ENCODE results near the gene UNKL. TPM values are rescaled to one million over a fixed set of nuclear protein-coding genes. Genes with fewer than 3 reads are reported as not detected.

The UNKL gene
- total RNA-seq, 3 donors from 2014 or later (not counting 1 experiment from before 2014, with no cell fraction given): 114 to 130 (median 127) TPM

GRCh38 chr16:1429631-1430030 is 15.1 kb upstream of the UNKL start:
- Histone ChIP-seq H3K9me3 (ENCODE audit: control insufficient read depth, insufficient read depth, low read length) (no peaks in the 10 kb centered on the region), H3K36me3 (ENCODE audit: control insufficient read depth, insufficient read depth, low read length) (no peaks in the 10 kb centered on the region), H3K4me1 (ENCODE audit: control insufficient read depth, insufficient read depth, low read length) (peaks cover 41% of the 10 kb centered on the region), H3K4me3 (ENCODE audit: low read length) (no peak overlapping the region), H3K27me3 (ENCODE audit: control insufficient read depth, insufficient read depth, low read length) (no peaks in the 10 kb centered on the region), H3K27ac (ENCODE audit: low read length) (no peak overlapping the region)
- Mint-ChIP-seq H3K4me1 (peaks cover 0 to 7% of the 10 kb centered on the region in 2 donors), H3K27me3 (ENCODE audit: low read depth in 2 of 2) (no peaks in the 10 kb centered on the region), H3K4me3 (no peak overlapping the region), H3K9me3 (no peaks in the 10 kb centered on the region), H3K36me3 (no peaks in the 10 kb centered on the region), H3K27ac (peak overlapping the region in 1 of 2 donors; percentile 59)
- DNase-seq (no peak), ATAC-seq (no peak)
- WGBS (ENCODE audit: insufficient coverage): 93% methylated on average over 13 of the region's 13 CpGs
- intact Hi-C loops (cut with micrococcal nuclease): no loop called here
- TF ChIP-seq CTCF (IDR thresholded peaks at IDR 0.05): no peak

GRCh38 chr16:1429012-1429411 is 14.5 kb upstream of the UNKL start:
- no peak for TF ChIP-seq CTCF (IDR thresholded peaks at IDR 0.05)
- no peaks in the 10 kb centered on the region for H3K9me3 ChIP-seq (ENCODE audit: control insufficient read depth, insufficient read depth, low read length)
- Mint-ChIP-seq H3K27me3 (ENCODE audit: low read depth in 2 of 2) (no peaks in the 10 kb centered on the region), H3K9me3 (no peaks in the 10 kb centered on the region), H3K4me3 (no peak overlapping the region), H3K27ac (no peak overlapping the region), H3K4me1 (peaks cover 0 to 7% of the 10 kb centered on the region in 2 donors), H3K36me3 (no peaks in the 10 kb centered on the region)
- WGBS (ENCODE audit: insufficient coverage): 83% methylated on average over 11 of the region's 11 CpGs
- no peaks in the 10 kb centered on the region for H3K27me3 ChIP-seq (ENCODE audit: control insufficient read depth, insufficient read depth, low read length)
- peaks cover 40% of the 10 kb centered on the region for H3K4me1 ChIP-seq (ENCODE audit: control insufficient read depth, insufficient read depth, low read length)
- H3K36me3 ChIP-seq (ENCODE audit: control insufficient read depth, insufficient read depth, low read length): no peaks in the 10 kb centered on the region
- intact Hi-C loops (cut with micrococcal nuclease): no loop called here
- ATAC-seq (no peak), DNase-seq (no peak)
- H3K4me3 ChIP-seq (ENCODE audit: low read length): no peak overlapping the region
- H3K27ac ChIP-seq (ENCODE audit: low read length): no peak overlapping the region

GRCh38 chr16:1428511-1428910 is 14.0 kb upstream of the UNKL start:
- intact Hi-C loops (cut with micrococcal nuclease): no loop called here
- H3K36me3 Mint-ChIP-seq: no peaks in the 10 kb centered on the region

More at GRCh38 chr16:1428511-1428910, 14.0 kb upstream of the UNKL start:
- Histone ChIP-seq H3K4me1 (ENCODE audit: control insufficient read depth, insufficient read depth, low read length) (peaks cover 35% of the 10 kb centered on the region), H3K27ac (ENCODE audit: low read length) (no peak overlapping the region), H3K36me3 (ENCODE audit: control insufficient read depth, insufficient read depth, low read length) (no peaks in the 10 kb centered on the region), H3K4me3 (ENCODE audit: low read length) (no peak overlapping the region), H3K27me3 (ENCODE audit: control insufficient read depth, insufficient read depth, low read length) (no peaks in the 10 kb centered on the region), H3K9me3 (ENCODE audit: control insufficient read depth, insufficient read depth, low read length) (no peaks in the 10 kb centered on the region)
- Mint-ChIP-seq H3K4me1 (peaks cover 0 to 7% of the 10 kb centered on the region in 2 donors), H3K9me3 (no peaks in the 10 kb centered on the region), H3K4me3 (peak overlapping the region; percentile 59), H3K27ac (peak overlapping the region in 1 of 2 donors; percentile 38), H3K27me3 (ENCODE audit: low read depth in 2 of 2) (no peaks in the 10 kb centered on the region)
- WGBS (ENCODE audit: insufficient coverage): 13% methylated on average over 21 of the region's 21 CpGs
- peak in 1 of 2 donors; percentile 59 for DNase-seq
- peak; percentile 48 to 79 (median 79) for ATAC-seq
- TF ChIP-seq CTCF (IDR thresholded peaks at IDR 0.05): no peak
